Measurements from ENCODE around the gene ALPK1.
A peak's percentile ranks its signal among the peaks of the same experiment; 100 is the strongest.

ALPK1 gene

GRCh38 chr4:112449708-112450107 lies 152.5 kb downstream of the ALPK1 start:
- Histone ChIP-seq H3K23ac (ENCODE audit: low read depth, low read length, poor library complexity) (no peak overlapping the region), H4K91ac (ENCODE audit: low read depth, low read length, poor library complexity) (no peak overlapping the region), H3K4me3 (ENCODE audit: low read length in 2 of 2) (no peak overlapping the region), H3K9me3 (replicated peaks in 1 of 2; ENCODE audit: control insufficient read depth in 2 of 2, insufficient read depth in 1 of 2, low read depth in 1 of 2, low read length in 2 of 2) (peaks cover 0 to 6% of the 10 kb centered on the region in 2 donors), H2BK12ac (ENCODE audit: low read length) (no peak overlapping the region), H2BK5ac (ENCODE audit: low read length) (no peak overlapping the region), H2BK15ac (ENCODE audit: low read length) (no peak overlapping the region), H3K79me1 (ENCODE audit: low read depth, low read length) (no peaks in the 10 kb centered on the region), H2AK5ac (ENCODE audit: low read depth, low read length) (no peak overlapping the region), H3K18ac (ENCODE audit: low read length) (peak overlapping the region; percentile 23), H3K27me3 (ENCODE audit: control insufficient read depth in 3 of 3, insufficient read depth in 3 of 3, low read depth in 1 of 3, low read length in 3 of 3) (peaks cover 0 to 9% (median 0%) of the 10 kb centered on the region in 3 experiments), H2BK120ac (ENCODE audit: low read depth, low read length) (no peak overlapping the region), H3K4me1 (ENCODE audit: control insufficient read depth in 2 of 2, insufficient read depth in 1 of 2, low read depth in 1 of 2, low read length in 2 of 2) (peaks cover 7 to 9% of the 10 kb centered on the region in 2 donors), H3K4me2 (ENCODE audit: insufficient read depth, low read length, poor library complexity, severe bottlenecking) (no peak overlapping the region), H2AFZ (ENCODE audit: low read length) (no peak overlapping the region), H3K4ac (ENCODE audit: low read length) (no peak overlapping the region), H3K36me3 (replicated peaks in 1 of 2; ENCODE audit: control insufficient read depth in 2 of 2, insufficient read depth in 2 of 2, low read length in 2 of 2) (no peaks in the 10 kb centered on the region), H3K9ac (ENCODE audit: low read depth, low read length, poor library complexity) (no peak overlapping the region), H3K27ac (replicated peaks; ENCODE audit: low read length) (no peak overlapping the region), H3K14ac (ENCODE audit: low read length) (no peak overlapping the region), H4K8ac (ENCODE audit: low read depth, low read length) (no peak overlapping the region)
- WGBS, 2 donors (ENCODE audit: extremely low coverage in 2 of 2, insufficient read length in 2 of 2, insufficient replicate concordance in 1 of 2), result no CpG with 5 or more reads among the region's 3 CpGs
- no peak for DNase-seq (ENCODE audit: low spot score)

GRCh38 chr4:112451104-112451503 lies 153.9 kb downstream of the ALPK1 start:
- Histone ChIP-seq H3K4me3 (ENCODE audit: low read length in 2 of 2) (no peak overlapping the region), H3K9me3 (replicated peaks in 1 of 2; ENCODE audit: control insufficient read depth in 2 of 2, insufficient read depth in 1 of 2, low read depth in 1 of 2, low read length in 2 of 2) (no peaks in the 10 kb centered on the region), H2AK5ac (ENCODE audit: low read depth, low read length) (no peak overlapping the region), H3K14ac (ENCODE audit: low read length) (no peak overlapping the region), H4K91ac (ENCODE audit: low read depth, low read length, poor library complexity) (no peak overlapping the region), H3K23ac (ENCODE audit: low read depth, low read length, poor library complexity) (no peak overlapping the region), H3K27ac (replicated peaks; ENCODE audit: low read length) (no peak overlapping the region), H2BK15ac (ENCODE audit: low read length) (no peak overlapping the region), H3K4me2 (ENCODE audit: insufficient read depth, low read length, poor library complexity, severe bottlenecking) (no peak overlapping the region), H3K79me1 (ENCODE audit: low read depth, low read length) (no peaks in the 10 kb centered on the region), H2AFZ (ENCODE audit: low read length) (no peak overlapping the region), H2BK5ac (ENCODE audit: low read length) (no peak overlapping the region), H3K27me3 (ENCODE audit: control insufficient read depth in 3 of 3, insufficient read depth in 3 of 3, low read depth in 1 of 3, low read length in 3 of 3) (peaks cover 0 to 9% (median 0%) of the 10 kb centered on the region in 3 experiments), H3K4ac (ENCODE audit: low read length) (no peak overlapping the region), H4K8ac (ENCODE audit: low read depth, low read length) (no peak overlapping the region), H2BK12ac (ENCODE audit: low read length) (no peak overlapping the region), H3K36me3 (replicated peaks in 1 of 2; ENCODE audit: control insufficient read depth in 2 of 2, insufficient read depth in 2 of 2, low read length in 2 of 2) (no peaks in the 10 kb centered on the region), H3K4me1 (ENCODE audit: control insufficient read depth in 2 of 2, insufficient read depth in 1 of 2, low read depth in 1 of 2, low read length in 2 of 2) (peaks cover 7 to 9% of the 10 kb centered on the region in 2 donors), H2BK120ac (ENCODE audit: low read depth, low read length) (no peak overlapping the region), H3K18ac (ENCODE audit: low read length) (no peak overlapping the region), H3K9ac (ENCODE audit: low read depth, low read length, poor library complexity) (no peak overlapping the region)
- DNase-seq (ENCODE audit: low spot score), result no peak
- WGBS, 2 donors (ENCODE audit: extremely low coverage in 2 of 2, insufficient read length in 2 of 2, insufficient replicate concordance in 1 of 2), result no CpG with 5 or more reads among the region's 4 CpGs

- no peak overlapping the region for H2AFZ ChIP-seq (ENCODE audit: low read length)
- H3K36me3 ChIP-seq (replicated peaks in 1 of 2; ENCODE audit: control insufficient read depth in 2 of 2, insufficient read depth in 2 of 2, low read length in 2 of 2), result no peaks in the 10 kb centered on the region
- H3K4ac ChIP-seq (ENCODE audit: low read length), result no peak overlapping the region
- H3K4me1 ChIP-seq (ENCODE audit: control insufficient read depth in 2 of 2, insufficient read depth in 1 of 2, low read depth in 1 of 2, low read length in 2 of 2), result peaks cover 7 to 9% of the 10 kb centered on the region in 2 donors
- H3K27me3 ChIP-seq (ENCODE audit: control insufficient read depth in 3 of 3, insufficient read depth in 3 of 3, low read depth in 1 of 3, low read length in 3 of 3), result peaks cover 0 to 9% (median 0%) of the 10 kb centered on the region in 3 experiments
- no peak overlapping the region for H2BK12ac ChIP-seq (ENCODE audit: low read length)
- no peaks in the 10 kb centered on the region for H3K9me3 ChIP-seq (replicated peaks in 1 of 2; ENCODE audit: control insufficient read depth in 2 of 2, insufficient read depth in 1 of 2, low read depth in 1 of 2, low read length in 2 of 2)
- no peak overlapping the region for H4K8ac ChIP-seq (ENCODE audit: low read depth, low read length)
- H2BK15ac ChIP-seq (ENCODE audit: low read length), result no peak overlapping the region
- no peak overlapping the region for H3K4me2 ChIP-seq (ENCODE audit: insufficient read depth, low read length, poor library complexity, severe bottlenecking)
- H3K18ac ChIP-seq (ENCODE audit: low read length), result no peak overlapping the region
- H3K27ac ChIP-seq (replicated peaks; ENCODE audit: low read length), result no peak overlapping the region
- H3K4me3 ChIP-seq (ENCODE audit: low read length in 2 of 2), result no peak overlapping the region
- no peak for DNase-seq (ENCODE audit: low spot score)
- no peak overlapping the region for H2BK120ac ChIP-seq (ENCODE audit: low read depth, low read length)
- no peak overlapping the region for H3K23ac ChIP-seq (ENCODE audit: low read depth, low read length, poor library complexity)
- no peak overlapping the region for H2AK5ac ChIP-seq (ENCODE audit: low read depth, low read length)
- H4K91ac ChIP-seq (ENCODE audit: low read depth, low read length, poor library complexity), result no peak overlapping the region
- H2BK5ac ChIP-seq (ENCODE audit: low read length), result no peak overlapping the region
- H3K14ac ChIP-seq (ENCODE audit: low read length), result no peak overlapping the region
- no peak overlapping the region for H3K9ac ChIP-seq (ENCODE audit: low read depth, low read length, poor library complexity)
- no peaks in the 10 kb centered on the region for H3K79me1 ChIP-seq (ENCODE audit: low read depth, low read length)
- WGBS, 2 donors (ENCODE audit: extremely low coverage in 2 of 2, insufficient read length in 2 of 2, insufficient replicate concordance in 1 of 2), result no CpG with 5 or more reads among the region's 4 CpGs
Observed at GRCh38 chr4:112451831-112452230, 154.7 kb downstream of the ALPK1 start.

- H3K23ac ChIP-seq (ENCODE audit: low read depth, low read length, poor library complexity), result no peak overlapping the region
- no peak for DNase-seq (ENCODE audit: low spot score)
- H3K36me3 ChIP-seq (replicated peaks in 1 of 2; ENCODE audit: control insufficient read depth in 2 of 2, insufficient read depth in 2 of 2, low read length in 2 of 2), result no peaks in the 10 kb centered on the region
- H3K4me2 ChIP-seq (ENCODE audit: insufficient read depth, low read length, poor library complexity, severe bottlenecking), result no peak overlapping the region
- peaks cover 7 to 9% of the 10 kb centered on the region in 2 donors for H3K4me1 ChIP-seq (ENCODE audit: control insufficient read depth in 2 of 2, insufficient read depth in 1 of 2, low read depth in 1 of 2, low read length in 2 of 2)
- H3K27ac ChIP-seq (replicated peaks; ENCODE audit: low read length), result no peak overlapping the region
- no peak overlapping the region for H2BK120ac ChIP-seq (ENCODE audit: low read depth, low read length)
- peaks cover 0 to 9% (median 0%) of the 10 kb centered on the region in 3 experiments for H3K27me3 ChIP-seq (ENCODE audit: control insufficient read depth in 3 of 3, insufficient read depth in 3 of 3, low read depth in 1 of 3, low read length in 3 of 3)
- H2AFZ ChIP-seq (ENCODE audit: low read length), result no peak overlapping the region
- H3K9ac ChIP-seq (ENCODE audit: low read depth, low read length, poor library complexity), result no peak overlapping the region
- no peak overlapping the region for H2BK5ac ChIP-seq (ENCODE audit: low read length)
- WGBS, 2 donors (ENCODE audit: extremely low coverage in 2 of 2, insufficient read length in 2 of 2, insufficient replicate concordance in 1 of 2), result no CpG with 5 or more reads among the region's 2 CpGs
- no peak overlapping the region for H3K14ac ChIP-seq (ENCODE audit: low read length)
- no peak overlapping the region for H3K4me3 ChIP-seq (ENCODE audit: low read length in 2 of 2)
- H3K79me1 ChIP-seq (ENCODE audit: low read depth, low read length), result no peaks in the 10 kb centered on the region
- no peak overlapping the region for H4K8ac ChIP-seq (ENCODE audit: low read depth, low read length)
- no peak overlapping the region for H4K91ac ChIP-seq (ENCODE audit: low read depth, low read length, poor library complexity)
- H2BK12ac ChIP-seq (ENCODE audit: low read length), result no peak overlapping the region
- no peak overlapping the region for H3K4ac ChIP-seq (ENCODE audit: low read length)
- H2AK5ac ChIP-seq (ENCODE audit: low read depth, low read length), result no peak overlapping the region
- no peak overlapping the region for H3K18ac ChIP-seq (ENCODE audit: low read length)
- H2BK15ac ChIP-seq (ENCODE audit: low read length), result no peak overlapping the region
- no peaks in the 10 kb centered on the region for H3K9me3 ChIP-seq (replicated peaks in 1 of 2; ENCODE audit: control insufficient read depth in 2 of 2, insufficient read depth in 1 of 2, low read depth in 1 of 2, low read length in 2 of 2)
Observed at GRCh38 chr4:112453321-112453720, 156.2 kb downstream of the ALPK1 start.
